Liver (tissue), 9 donors: ENCODE data around the gene RB1. TPM values are rescaled to one million over a fixed set of nuclear protein-coding genes. Genes with fewer than 3 reads are reported as not detected.
"Not testable (repeated sequence)": the region's sequence is repeated elsewhere in the genome, so short reads cannot be mapped to it uniquely, and the experiment has no call there.

Source experiments
- DNase-seq: peaks from one replicate; pipeline ENCODE4 v3.0.0-alpha.2; 2017; ENCODE audit warnings: low spot score
- H3K27ac ChIP-seq, 2 donors: one replicate each; pipeline ENCODE4 v1.7.0; 2013; ENCODE audit warnings: inconsistent platforms in 2 of 2, low read length in 2 of 2, control low read depth in 1 of 2, low read depth in 1 of 2, mild to moderate bottlenecking in 1 of 2
- H3K27me3 ChIP-seq, 4 donors: one replicate each; pipeline versions ENCODE4 v1.6.1 to v1.7.0; 2013; ENCODE audit warnings: low read length in 3 of 4, inconsistent platforms in 1 of 4, mild to moderate bottlenecking in 1 of 4, moderate library complexity in 1 of 4; ENCODE audit not compliant: control insufficient read depth in 4 of 4, insufficient read depth in 4 of 4
- H3K36me3 ChIP-seq, 4 donors: one replicate each; pipeline versions ENCODE4 v1.6.1 to v1.7.0; 2013; ENCODE audit warnings: low read length in 3 of 4, mild to moderate bottlenecking in 3 of 4, low read depth in 1 of 4, moderate library complexity in 1 of 4; ENCODE audit not compliant: control insufficient read depth in 4 of 4, insufficient read depth in 3 of 4
- H3K4me1 ChIP-seq, 4 donors: one replicate each; pipeline versions ENCODE4 v1.6.1 to v1.7.0; 2013; ENCODE audit warnings: low read length in 3 of 4, mild to moderate bottlenecking in 3 of 4, moderate library complexity in 1 of 4; ENCODE audit not compliant: control insufficient read depth in 4 of 4, insufficient read depth in 4 of 4
- H3K4me3 ChIP-seq, 3 donors: one replicate each; pipeline versions ENCODE4 v1.6.1 to v1.7.0; 2013; ENCODE audit warnings: low read length in 3 of 3, control low read depth in 1 of 3, low read depth in 1 of 3, mild to moderate bottlenecking in 1 of 3
- H3K9ac ChIP-seq, 2 donors: one replicate each; pipeline ENCODE4 v1.7.0; 2013; ENCODE audit warnings: low read length in 2 of 2, mild to moderate bottlenecking in 2 of 2, moderate library complexity in 2 of 2, control low read depth in 1 of 2, low read depth in 1 of 2
- H3K9me3 ChIP-seq, 4 donors: one replicate each; pipeline versions ENCODE4 v1.6.1 to v1.7.0; 2013; ENCODE audit warnings: low read length in 3 of 4; ENCODE audit not compliant: control insufficient read depth in 4 of 4
- ATF3 ChIP-seq: IDR thresholded peaks from 2 replicates; pipeline ENCODE4 v1.6.1; 2016; ENCODE audit warnings: antibody characterized with exemption
- CTCF ChIP-seq: fragments of 150-350 bp; IDR thresholded peaks from 2 replicates; pipeline ENCODE4 v1.5.1; 2017; ENCODE audit warnings: improper control_type of control experiment, low read depth, low read length; ENCODE audit not compliant: missing input control
- EGR1 ChIP-seq, 2 donors: IDR thresholded peaks; 2 replicates each; pipeline ENCODE4 v1.6.1; 2016 to 2018; ENCODE audit warnings: antibody characterized with exemption in 2 of 2, low read depth in 2 of 2
- FOXA1 ChIP-seq: IDR thresholded peaks from 2 replicates; pipeline ENCODE4 v1.6.1; 2016; ENCODE audit warnings: antibody characterized with exemption
- FOXA2 ChIP-seq: IDR thresholded peaks from 2 replicates; pipeline ENCODE4 v1.6.1; 2016; ENCODE audit warnings: antibody characterized with exemption
- GABPA ChIP-seq, 2 donors: IDR thresholded peaks in 1 of 2; conservative IDR thresholded peaks in 1 of 2; 2 replicates each; pipeline ENCODE4 v1.6.1; 2016; ENCODE audit warnings: antibody characterized with exemption in 2 of 2, mild to moderate bottlenecking in 1 of 2, moderate library complexity in 1 of 2
- HNF4A ChIP-seq, 2 donors: conservative IDR thresholded peaks; 2 replicates each; pipeline ENCODE4 v1.6.1; 2016; ENCODE audit warnings: antibody characterized with exemption in 2 of 2, mild to moderate bottlenecking in 2 of 2
- HNF4G ChIP-seq: IDR thresholded peaks from 2 replicates; pipeline ENCODE4 v1.6.1; 2016; ENCODE audit warnings: antibody characterized with exemption
- JUND ChIP-seq, 2 donors: IDR thresholded peaks; 2 replicates each; pipeline ENCODE4 v1.6.1; 2016; ENCODE audit warnings: antibody characterized with exemption in 2 of 2
- MAX ChIP-seq: IDR thresholded peaks from 2 replicates; pipeline ENCODE4 v1.6.1; 2016; ENCODE audit warnings: antibody characterized with exemption
- NR2F2 ChIP-seq: IDR thresholded peaks from 2 replicates; pipeline ENCODE4 v1.6.1; 2016; ENCODE audit warnings: antibody characterized with exemption
- RAD21 ChIP-seq, 2 donors: IDR thresholded peaks; 2 replicates each; pipeline ENCODE4 v1.6.1; 2016; ENCODE audit warnings: antibody characterized with exemption in 2 of 2, mild to moderate bottlenecking in 2 of 2
- REST ChIP-seq: IDR thresholded peaks from 2 replicates; pipeline ENCODE4 v1.6.1; 2016; ENCODE audit warnings: antibody characterized with exemption, mild to moderate bottlenecking
- RXRA ChIP-seq, 2 donors: IDR thresholded peaks; 2 replicates each; pipeline ENCODE4 v1.6.1; 2017 to 2018; ENCODE audit warnings: antibody characterized with exemption in 2 of 2, mild to moderate bottlenecking in 1 of 2
- SP1 ChIP-seq: IDR thresholded peaks from 2 replicates; pipeline ENCODE4 v1.6.1; 2018; ENCODE audit warnings: antibody characterized with exemption, mild to moderate bottlenecking
- TAF1 ChIP-seq: conservative IDR thresholded peaks from 2 replicates; pipeline ENCODE4 v1.6.1; 2016; ENCODE audit warnings: antibody characterized with exemption, mild to moderate bottlenecking
- YY1 ChIP-seq: IDR thresholded peaks from 2 replicates; pipeline ENCODE4 v1.6.1; 2016; ENCODE audit warnings: antibody characterized with exemption, mild to moderate bottlenecking
- ZBTB33 ChIP-seq: IDR thresholded peaks from 2 replicates; pipeline ENCODE4 v1.6.1; 2016; ENCODE audit warnings: antibody characterized with exemption
- WGBS: extraction: QIAGEN DNeasy Blood & Tissue Kit; methylation state at CpG from one replicate; pipeline ENCODE4 v1.1.7; 2013; 5-methylcytosine and 5-hydroxymethylcytosine counted together
- polyA plus RNA-seq, 2 donors: library from polyadenylated mRNA; stranded (reverse) in 1 of 2; unstranded in 1 of 2; fragments of 200-250 nt in 1 of 2; fragments of >200 nt in 1 of 2; fragmentation: Nextera tagmentation in 1 of 2; extraction: Ambion mirVana in 1 of 2; gene quantifications; one replicate each; pipeline versions ENCODE4 v1.2.1 to v1.2.3, GENCODE V29; 2013 to 2015
- total RNA-seq, 2 donors: library from RNA; depleted of rRNA; stranded (reverse); fragments of >200 nt; gene quantifications; one replicate each; pipeline ENCODE4 v1.2.3, GENCODE V29; 2014
- donor health status: healthy.
- donor health status: healthy.
- donor health status: healthy.
- donor health status: healthy.
- donor health status: healthy.

Gene RB1
- total and polyA plus RNA-seq, 4 donors: 6.6 to 30.6 (median 8.9) TPM

GRCh38 chr13:48414501-48414900 lies 111.0 kb downstream of the RB1 start:
- TF ChIP-seq ZBTB33: no peak
- no peak for TF ChIP-seq FOXA1
- TF ChIP-seq JUND (IDR thresholded peaks at IDR 0.05): no peak
- TF ChIP-seq GABPA (IDR thresholded peaks at IDR 0.05 in 1 of 2, conservative IDR thresholded peaks at IDR 0.05 in 1 of 2): no peak
- TF ChIP-seq RAD21 (IDR thresholded peaks at IDR 0.05): no peak
- Histone ChIP-seq H3K36me3 (peaks cover 0 to 3% (median 0%) of the 10 kb centered on the region in 4 donors), H3K27me3 (no peaks in the 10 kb centered on the region), H3K4me3 (no peak overlapping the region), H3K9me3 (no peaks in the 10 kb centered on the region), H3K4me1 (no peaks in the 10 kb centered on the region), H3K9ac (no peak overlapping the region), H3K27ac (no peak overlapping the region)
- no peak for DNase-seq

GRCh38 chr13:48415516-48415915 lies 112.0 kb downstream of the RB1 start:
- Histone ChIP-seq H3K36me3 (peaks cover 0 to 3% (median 0%) of the 10 kb centered on the region in 4 donors), H3K4me1 (no peaks in the 10 kb centered on the region), H3K27ac (no peak overlapping the region), H3K27me3 (no peaks in the 10 kb centered on the region), H3K4me3 (no peak overlapping the region), H3K9me3 (no peaks in the 10 kb centered on the region), H3K9ac (no peak overlapping the region)
- WGBS: 91% methylated on average over 2 of the region's 2 CpGs
- TF ChIP-seq FOXA1 (no peak), HNF4A (conservative IDR thresholded peaks at IDR 0.05) (no peak), GABPA (IDR thresholded peaks at IDR 0.05 in 1 of 2, conservative IDR thresholded peaks at IDR 0.05 in 1 of 2) (no peak), HNF4G (no peak), ATF3 (no peak), YY1 (no peak), RXRA (IDR thresholded peaks at IDR 0.05) (no peak), RAD21 (IDR thresholded peaks at IDR 0.05) (no peak), ZBTB33 (no peak), EGR1 (IDR thresholded peaks at IDR 0.05; ENCODE audit: low read depth in 2 of 2) (no peak), TAF1 (no peak), CTCF (no peak), FOXA2 (no peak), JUND (IDR thresholded peaks at IDR 0.05) (no peak), REST (no peak), SP1 (no peak), NR2F2 (no peak), MAX (no peak)
- DNase-seq: no peak

GRCh38 chr13:48422003-48422402 lies 118.5 kb downstream of the RB1 start:
- 99% methylated on average over 5 of the region's 5 CpGs for WGBS
- not testable (repeated sequence) for H3K27ac ChIP-seq, H3K9me3 ChIP-seq, H3K4me1 ChIP-seq, H3K4me3 ChIP-seq, H3K9ac ChIP-seq, H3K36me3 ChIP-seq, H3K27me3 ChIP-seq, DNase-seq
